ENCODE results near the gene GATA3. TPM values are rescaled to one million over a fixed set of nuclear protein-coding genes. Genes with fewer than 3 reads are reported as not detected.

The GATA3 gene
- polyA plus RNA-seq, 1 donor, result 0.84 TPM

DNA sequence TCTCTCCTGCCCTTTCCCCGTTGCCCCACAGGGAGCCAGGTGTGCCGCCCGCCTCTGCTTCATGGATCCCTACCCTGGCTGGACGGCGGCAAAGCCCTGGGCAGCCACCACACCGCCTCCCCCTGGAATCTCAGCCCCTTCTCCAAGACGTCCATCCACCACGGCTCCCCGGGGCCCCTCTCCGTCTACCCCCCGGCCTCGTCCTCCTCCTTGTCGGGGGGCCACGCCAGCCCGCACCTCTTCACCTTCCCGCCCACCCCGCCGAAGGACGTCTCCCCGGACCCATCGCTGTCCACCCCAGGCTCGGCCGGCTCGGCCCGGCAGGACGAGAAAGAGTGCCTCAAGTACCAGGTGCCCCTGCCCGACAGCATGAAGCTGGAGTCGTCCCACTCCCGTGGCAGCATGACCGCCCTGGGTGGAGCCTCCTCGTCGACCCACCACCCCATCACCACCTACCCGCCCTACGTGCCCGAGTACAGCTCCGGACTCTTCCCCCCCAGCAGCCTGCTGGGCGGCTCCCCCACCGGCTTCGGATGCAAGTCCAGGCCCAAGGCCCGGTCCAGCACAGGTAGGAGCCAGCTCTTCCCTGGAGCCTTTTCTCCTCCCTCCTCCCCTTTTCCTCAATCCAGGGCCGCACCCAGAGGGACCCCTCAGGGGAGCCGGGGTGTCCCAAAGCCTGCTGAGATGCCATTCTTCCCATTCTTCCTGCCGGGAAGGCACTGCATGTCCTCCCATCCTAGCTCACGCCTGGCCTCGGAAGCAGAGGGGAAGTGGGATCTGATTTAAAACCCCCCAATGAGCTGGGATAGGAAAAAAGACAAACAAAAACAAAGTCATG lies 4.0 kb downstream of the GATA3 start:
- H3K27me3 ChIP-seq (ENCODE audit: control insufficient read depth, insufficient read depth, low read length), result peaks cover 99% of the 10 kb centered on the region
- no CpG with 5 or more reads among the region's 45 CpGs for WGBS (ENCODE audit: insufficient coverage, low lambda C conversion rate)
- H3K4me3 ChIP-seq (ENCODE audit: low read length), result no peak overlapping the region
- peaks cover 16% of the 10 kb centered on the region for H3K4me1 ChIP-seq (ENCODE audit: control insufficient read depth, insufficient read depth, low read length)
- H3K9me3 ChIP-seq (ENCODE audit: control insufficient read depth, low read depth, low read length), result peaks cover 10% of the 10 kb centered on the region
- H3K36me3 ChIP-seq (ENCODE audit: control insufficient read depth, insufficient read depth, low read length), result no peaks in the 10 kb centered on the region
- no peak for DNase-seq
- no peak overlapping the region for H3K27ac ChIP-seq (ENCODE audit: low read length)

DNA sequence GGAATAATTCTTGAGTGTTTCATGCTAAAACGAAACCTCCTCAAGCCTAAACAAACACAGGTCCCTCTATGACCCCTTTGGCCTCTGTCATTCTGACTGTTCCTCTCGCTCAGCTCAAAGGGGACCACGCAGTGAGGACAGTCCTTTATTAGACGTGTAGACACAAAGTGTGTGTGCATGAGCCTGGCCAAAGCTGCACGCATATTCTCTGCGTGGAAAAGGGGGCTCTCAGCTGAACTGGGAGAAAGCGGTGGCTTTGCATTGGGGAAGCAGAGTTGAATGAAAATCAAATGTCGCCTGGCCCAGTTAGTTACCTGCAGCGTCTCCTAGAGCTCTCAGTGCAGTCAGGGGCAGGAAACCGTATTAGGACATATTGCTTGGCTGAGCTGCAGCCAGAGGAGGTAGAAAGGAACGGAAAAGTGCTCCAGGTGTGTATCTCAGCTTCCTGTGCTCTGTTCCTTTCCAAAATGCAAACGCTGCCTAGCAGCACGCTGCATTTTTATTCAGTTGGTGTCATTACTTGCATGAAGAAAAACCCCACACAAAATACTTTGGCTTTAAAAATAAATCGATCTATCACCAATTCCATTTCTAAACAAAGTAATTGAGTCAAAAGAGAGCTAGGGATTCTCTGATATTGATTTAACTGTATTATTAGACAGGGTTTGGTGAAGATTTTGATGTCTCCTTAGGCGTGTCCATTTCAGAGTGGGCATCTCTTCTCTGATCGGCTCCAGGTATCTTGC lies 4.9 kb downstream of the GATA3 start:
- peaks cover 10% of the 10 kb centered on the region for H3K9me3 ChIP-seq (ENCODE audit: control insufficient read depth, low read depth, low read length)
- H3K27ac ChIP-seq (ENCODE audit: low read length), result no peak overlapping the region
- H3K36me3 ChIP-seq (ENCODE audit: control insufficient read depth, insufficient read depth, low read length), result no peaks in the 10 kb centered on the region
- H3K27me3 ChIP-seq (ENCODE audit: control insufficient read depth, insufficient read depth, low read length), result peaks cover 100% of the 10 kb centered on the region
- DNase-seq, result no peak
- peaks cover 9% of the 10 kb centered on the region for H3K4me1 ChIP-seq (ENCODE audit: control insufficient read depth, insufficient read depth, low read length)
- H3K4me3 ChIP-seq (ENCODE audit: low read length), result no peak overlapping the region
- 69% methylated on average over 2 of the region's 16 CpGs for WGBS (ENCODE audit: insufficient coverage, low lambda C conversion rate)

DNA sequence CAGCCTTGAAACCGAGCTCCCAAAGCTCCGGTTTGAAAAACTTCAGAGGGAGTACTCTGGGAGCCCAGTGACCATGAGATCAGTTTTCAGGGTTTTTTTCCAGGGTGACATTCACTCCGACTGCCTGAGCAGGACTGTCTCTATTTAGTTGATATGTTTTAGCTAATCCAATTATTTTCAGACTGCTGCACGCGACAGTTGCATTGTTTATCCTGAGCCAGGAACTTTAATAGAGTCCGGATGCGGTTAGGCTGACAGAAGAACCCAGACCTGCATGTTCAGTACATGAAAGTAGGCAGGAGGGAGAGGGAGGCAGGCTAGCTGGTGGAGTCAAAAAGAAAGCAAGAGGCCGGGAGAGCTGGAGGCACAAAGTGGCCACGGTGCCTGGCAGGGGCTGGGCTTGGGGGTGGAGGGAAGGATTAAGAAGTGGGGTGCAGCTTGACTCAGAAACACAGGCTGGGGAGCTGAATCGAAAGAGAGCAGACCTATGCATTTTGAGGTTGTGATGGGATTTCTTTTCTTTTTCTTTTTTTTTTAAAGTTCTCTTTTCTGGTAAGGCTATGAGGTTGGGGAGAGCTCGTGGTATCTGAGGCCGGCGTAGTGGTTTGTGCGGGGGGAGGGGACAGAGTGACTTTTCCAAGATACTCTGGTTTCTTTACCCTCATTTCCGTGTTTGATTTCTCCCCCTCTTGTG lies 5.7 kb downstream of the GATA3 start:
- Histone ChIP-seq H3K27ac (ENCODE audit: low read length) (no peak overlapping the region), H3K36me3 (ENCODE audit: control insufficient read depth, insufficient read depth, low read length) (no peaks in the 10 kb centered on the region), H3K27me3 (ENCODE audit: control insufficient read depth, insufficient read depth, low read length) (peaks cover 100% of the 10 kb centered on the region), H3K4me3 (ENCODE audit: low read length) (no peak overlapping the region), H3K9me3 (ENCODE audit: control insufficient read depth, low read depth, low read length) (peaks cover 10% of the 10 kb centered on the region), H3K4me1 (ENCODE audit: control insufficient read depth, insufficient read depth, low read length) (peaks cover 2% of the 10 kb centered on the region)
- WGBS (ENCODE audit: insufficient coverage, low lambda C conversion rate), result no CpG with 5 or more reads among the region's 15 CpGs
- no peak for DNase-seq

DNA sequence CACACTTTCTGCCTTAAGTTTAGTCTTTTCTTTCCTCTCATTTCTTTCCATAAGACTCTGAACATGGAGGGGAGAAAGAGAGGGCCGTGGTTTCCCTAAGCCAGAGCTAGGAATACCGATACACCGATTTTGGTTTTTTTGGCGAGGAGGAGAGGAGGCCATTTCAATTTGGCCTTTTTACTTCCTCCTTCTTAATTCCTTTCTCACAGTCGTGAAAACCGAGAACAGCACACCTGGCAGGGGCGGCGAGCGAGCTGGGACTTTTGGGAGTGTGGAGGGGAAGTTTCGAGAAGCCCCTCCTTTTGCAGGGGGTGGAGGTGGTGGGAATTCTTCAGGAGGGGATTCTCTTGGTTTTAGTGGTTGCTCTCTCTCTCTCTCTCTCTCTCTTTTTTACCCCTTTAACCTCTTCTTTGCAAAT lies 6.2 kb downstream of the GATA3 start:
- Histone ChIP-seq H3K36me3 (ENCODE audit: control insufficient read depth, insufficient read depth, low read length) (no peaks in the 10 kb centered on the region), H3K27ac (ENCODE audit: low read length) (no peak overlapping the region), H3K4me1 (ENCODE audit: control insufficient read depth, insufficient read depth, low read length) (no peaks in the 10 kb centered on the region), H3K9me3 (ENCODE audit: control insufficient read depth, low read depth, low read length) (peaks cover 8% of the 10 kb centered on the region), H3K4me3 (ENCODE audit: low read length) (no peak overlapping the region), H3K27me3 (ENCODE audit: control insufficient read depth, insufficient read depth, low read length) (peaks cover 99% of the 10 kb centered on the region)
- WGBS (ENCODE audit: insufficient coverage, low lambda C conversion rate), result no CpG with 5 or more reads among the region's 10 CpGs
- DNase-seq, result no peak

DNA sequence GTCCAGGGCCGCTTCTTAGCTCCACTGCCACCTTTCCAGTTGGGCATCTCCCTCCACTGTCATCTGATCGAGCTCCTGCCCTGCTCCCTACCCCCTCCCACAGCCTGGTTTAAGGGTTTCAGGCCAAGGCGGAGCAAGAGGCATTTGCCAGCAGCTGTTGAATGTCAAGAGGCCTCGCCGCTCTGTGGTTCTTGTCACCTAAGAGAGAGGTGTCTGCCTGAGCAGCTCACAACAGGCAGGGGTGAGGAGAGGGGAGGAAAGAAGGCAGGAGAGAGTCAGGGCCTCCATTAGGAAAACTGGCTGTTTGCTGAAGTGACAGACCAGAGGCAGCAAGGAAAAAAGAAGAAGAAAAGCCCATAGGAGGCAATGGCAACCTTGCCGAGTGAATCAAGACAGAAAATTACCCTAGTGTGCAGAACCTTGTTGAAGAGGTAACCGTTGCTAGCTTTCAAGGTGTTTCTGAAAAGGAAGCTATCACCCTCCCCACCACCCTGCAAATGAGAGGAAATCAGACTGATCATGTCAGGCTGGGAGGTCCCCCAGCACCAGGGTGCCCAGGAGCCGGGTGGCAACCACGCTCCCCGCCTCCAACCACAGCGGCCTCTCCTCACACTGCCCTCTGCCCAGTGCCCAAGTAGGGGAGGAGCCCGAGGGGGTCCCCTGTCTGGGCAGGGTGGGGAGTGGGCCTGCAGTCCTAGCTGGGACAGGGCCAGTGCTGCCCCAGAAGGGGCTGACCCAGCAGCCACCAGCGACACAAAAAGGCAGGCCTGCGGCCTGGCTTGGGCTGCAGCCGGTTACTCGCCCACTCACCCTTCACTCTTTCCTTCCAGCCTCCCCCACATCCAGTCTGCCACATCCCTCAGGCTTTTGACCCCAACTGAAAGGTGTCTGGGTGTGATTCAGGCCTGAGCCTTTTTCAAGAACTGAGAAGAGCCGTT lies 7.1 kb downstream of the GATA3 start:
- 57% methylated on average over 1 of the region's 17 CpGs for WGBS (ENCODE audit: insufficient coverage, low lambda C conversion rate)
- Histone ChIP-seq H3K36me3 (ENCODE audit: control insufficient read depth, insufficient read depth, low read length) (no peaks in the 10 kb centered on the region), H3K9me3 (ENCODE audit: control insufficient read depth, low read depth, low read length) (peaks cover 6% of the 10 kb centered on the region), H3K4me1 (ENCODE audit: control insufficient read depth, insufficient read depth, low read length) (no peaks in the 10 kb centered on the region), H3K4me3 (ENCODE audit: low read length) (no peak overlapping the region), H3K27me3 (ENCODE audit: control insufficient read depth, insufficient read depth, low read length) (peaks cover 93% of the 10 kb centered on the region), H3K27ac (ENCODE audit: low read length) (no peak overlapping the region)
- DNase-seq, result no peak

DNA sequence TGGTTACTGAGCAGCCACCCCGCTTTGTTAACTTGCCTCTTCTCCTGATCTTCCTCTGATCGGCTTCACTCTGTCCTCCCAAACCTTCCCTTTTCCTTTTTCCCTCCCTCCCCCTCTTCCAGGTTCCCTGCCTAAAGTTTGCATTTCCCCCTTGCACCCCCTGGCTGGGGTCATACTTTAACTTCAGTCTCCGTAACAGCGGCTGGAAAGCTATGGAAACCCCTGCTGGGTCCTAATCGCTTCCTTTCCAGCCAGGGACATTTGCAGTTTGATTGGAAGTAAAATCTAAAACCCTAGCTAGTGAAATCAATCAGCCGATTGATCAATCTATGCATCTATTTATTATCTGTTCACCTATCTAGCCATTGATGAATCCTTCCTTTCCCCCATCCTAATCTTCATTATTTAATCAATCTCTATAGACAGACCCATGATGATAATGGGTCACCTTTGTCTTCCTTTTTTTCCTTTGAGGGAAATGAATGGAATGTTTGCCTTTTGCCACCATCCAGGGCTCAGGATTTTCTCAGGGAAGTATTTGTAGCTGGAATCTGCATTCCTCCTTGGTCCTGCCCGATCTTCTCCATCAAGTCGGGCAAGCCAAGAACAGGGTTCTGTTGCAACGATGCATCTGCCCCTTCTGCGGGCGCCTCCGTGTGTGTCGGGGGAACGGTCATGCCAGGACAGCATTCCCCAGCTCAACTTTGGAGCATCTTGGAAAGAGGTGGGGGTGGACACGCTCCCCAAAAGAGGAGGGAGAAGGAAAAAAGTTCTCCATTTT lies 8.8 kb downstream of the GATA3 start:
- Histone ChIP-seq H3K36me3 (ENCODE audit: control insufficient read depth, insufficient read depth, low read length) (no peaks in the 10 kb centered on the region), H3K9me3 (ENCODE audit: control insufficient read depth, low read depth, low read length) (peaks cover 4% of the 10 kb centered on the region), H3K27ac (ENCODE audit: low read length) (no peak overlapping the region), H3K4me1 (ENCODE audit: control insufficient read depth, insufficient read depth, low read length) (no peaks in the 10 kb centered on the region), H3K27me3 (ENCODE audit: control insufficient read depth, insufficient read depth, low read length) (peaks cover 82% of the 10 kb centered on the region), H3K4me3 (ENCODE audit: low read length) (no peak overlapping the region)
- DNase-seq, result no peak
- 83% methylated on average over 3 of the region's 15 CpGs for WGBS (ENCODE audit: insufficient coverage, low lambda C conversion rate)

DNA sequence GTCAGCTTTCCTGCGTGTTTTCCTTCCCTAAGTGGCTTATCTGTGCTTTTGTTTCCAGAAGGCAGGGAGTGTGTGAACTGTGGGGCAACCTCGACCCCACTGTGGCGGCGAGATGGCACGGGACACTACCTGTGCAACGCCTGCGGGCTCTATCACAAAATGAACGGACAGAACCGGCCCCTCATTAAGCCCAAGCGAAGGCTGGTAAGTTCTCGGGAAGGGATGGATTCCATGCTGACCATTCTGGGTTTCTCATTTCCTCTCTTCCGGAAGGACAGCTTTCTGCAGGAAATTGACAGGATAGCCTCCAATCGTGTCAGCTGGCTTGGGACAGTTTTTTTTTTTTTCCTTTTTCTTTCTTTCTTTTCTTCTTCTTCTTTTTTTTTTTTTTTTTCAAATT lies 9.4 kb downstream of the GATA3 start:
- Histone ChIP-seq H3K27me3 (ENCODE audit: control insufficient read depth, insufficient read depth, low read length) (peaks cover 76% of the 10 kb centered on the region), H3K9me3 (ENCODE audit: control insufficient read depth, low read depth, low read length) (no peaks in the 10 kb centered on the region), H3K36me3 (ENCODE audit: control insufficient read depth, insufficient read depth, low read length) (no peaks in the 10 kb centered on the region), H3K4me1 (ENCODE audit: control insufficient read depth, insufficient read depth, low read length) (no peaks in the 10 kb centered on the region), H3K4me3 (ENCODE audit: low read length) (no peak overlapping the region), H3K27ac (ENCODE audit: low read length) (no peak overlapping the region)
- 55% methylated on average over 1 of the region's 13 CpGs for WGBS (ENCODE audit: insufficient coverage, low lambda C conversion rate)
- no peak for DNase-seq

DNA sequence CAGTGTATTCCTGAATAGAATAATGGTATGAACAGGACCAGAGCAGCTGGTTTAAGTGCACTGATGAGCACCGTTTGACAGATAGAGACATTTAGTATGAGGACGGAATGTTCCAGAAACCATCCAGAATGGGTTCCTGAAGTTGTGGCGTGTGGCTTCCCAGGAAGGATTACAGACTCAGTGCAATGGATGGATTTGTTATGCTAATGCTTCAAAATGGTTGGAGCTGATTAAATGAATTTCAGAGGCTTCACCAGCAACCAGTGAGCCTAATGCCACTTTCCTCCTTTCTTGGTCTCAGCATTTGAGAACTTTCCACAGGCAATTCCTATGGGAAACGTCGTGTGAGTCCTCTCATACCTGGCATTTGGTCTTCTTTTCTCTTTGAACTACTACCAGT lies 9.9 kb downstream of the GATA3 start:
- H3K27me3 ChIP-seq (ENCODE audit: control insufficient read depth, insufficient read depth, low read length), result peaks cover 71% of the 10 kb centered on the region

DNA sequence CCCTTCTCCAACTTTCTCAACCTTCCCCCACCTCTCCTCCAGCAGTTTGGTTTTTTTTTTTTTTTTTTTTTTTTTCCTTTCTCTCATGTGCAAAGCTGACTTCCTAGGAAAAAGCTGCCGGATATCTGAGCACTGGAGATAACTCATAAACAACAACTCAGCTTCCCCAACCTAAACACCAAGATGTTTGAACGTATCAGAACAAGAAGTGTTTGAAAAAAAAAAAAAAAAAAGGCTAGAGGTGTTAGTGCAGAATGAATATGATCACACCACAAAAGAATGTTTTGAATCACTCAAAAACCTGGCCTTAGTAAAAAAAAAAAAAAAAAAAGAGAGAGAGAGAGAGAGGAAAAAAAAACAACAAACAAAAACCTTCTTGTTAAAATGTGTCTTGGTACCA lies 11.2 kb downstream of the GATA3 start:
- no peak for DNase-seq
- no peak overlapping the region for H3K4me3 ChIP-seq (ENCODE audit: low read length)
- H3K4me1 ChIP-seq (ENCODE audit: control insufficient read depth, insufficient read depth, low read length), result no peaks in the 10 kb centered on the region
- no peak overlapping the region for H3K27ac ChIP-seq (ENCODE audit: low read length)
- H3K27me3 ChIP-seq (ENCODE audit: control insufficient read depth, insufficient read depth, low read length), result peaks cover 64% of the 10 kb centered on the region
- H3K36me3 ChIP-seq (ENCODE audit: control insufficient read depth, insufficient read depth, low read length), result no peaks in the 10 kb centered on the region
- WGBS (ENCODE audit: insufficient coverage, low lambda C conversion rate), result no CpG with 5 or more reads among the region's 2 CpGs
- no peaks in the 10 kb centered on the region for H3K9me3 ChIP-seq (ENCODE audit: control insufficient read depth, low read depth, low read length)

More for the DNA sequence above, 9.9 kb downstream of the GATA3 start:
- Histone ChIP-seq H3K27ac (ENCODE audit: low read length) (no peak overlapping the region), H3K36me3 (ENCODE audit: control insufficient read depth, insufficient read depth, low read length) (no peaks in the 10 kb centered on the region), H3K4me1 (ENCODE audit: control insufficient read depth, insufficient read depth, low read length) (no peaks in the 10 kb centered on the region), H3K9me3 (ENCODE audit: control insufficient read depth, low read depth, low read length) (no peaks in the 10 kb centered on the region), H3K4me3 (ENCODE audit: low read length) (no peak overlapping the region)
- no peak for DNase-seq
- WGBS (ENCODE audit: insufficient coverage, low lambda C conversion rate), result 0% methylated on average over 1 of the region's 5 CpGs
